CD14-positive monocyte (primary cell): ENCODE measurements around the gene ESPN. TPM values are rescaled to one million over a fixed set of nuclear protein-coding genes. Genes with fewer than 3 reads are reported as not detected.

Experiments
- DNase-seq, 3 donors: peaks; one replicate each; pipeline ENCODE4 v3.0.0-alpha.2; 2011 to 2022
- H2AFZ ChIP-seq: 2 replicates; pipeline ENCODE4 v1.6.0; 2012; ENCODE audit warnings: mild to moderate bottlenecking, low read depth, low read length, inconsistent platforms; ENCODE audit not compliant: insufficient read depth, poor library complexity, severe bottlenecking
- H3K27ac ChIP-seq, 2 donors: 1 replicate in 1 of 2; 2 replicates in 1 of 2; pipeline ENCODE4 v1.5.1; 2012 to 2013; ENCODE audit warnings: low read length in 2 of 2, control low read depth in 1 of 2, inconsistent platforms in 1 of 2, low read depth in 1 of 2, mild to moderate bottlenecking in 1 of 2
- H3K27me3 ChIP-seq, 2 donors: one replicate each; pipeline versions ENCODE4 v1.6.0 to v1.6.1; 2011 to 2013; ENCODE audit warnings: low read length in 2 of 2; ENCODE audit not compliant: control insufficient read depth in 2 of 2, insufficient read depth in 2 of 2
- H3K36me3 ChIP-seq, 2 donors: replicated peaks in 1 of 2; 1 replicate in 1 of 2; 2 replicates in 1 of 2; pipeline versions ENCODE4 v1.5.1 to v1.6.1; 2012 to 2013; ENCODE audit warnings: low read length in 2 of 2, control low read depth in 1 of 2, inconsistent platforms in 1 of 2, mild to moderate bottlenecking in 1 of 2; ENCODE audit not compliant: insufficient read depth in 2 of 2, control insufficient read depth in 1 of 2
- H3K4me1 ChIP-seq, 2 donors: 1 replicate in 1 of 2; 2 replicates in 1 of 2; pipeline versions ENCODE4 v1.5.1 to v1.6.1; 2012 to 2013; ENCODE audit warnings: low read length in 2 of 2, control low read depth in 1 of 2, inconsistent platforms in 1 of 2, mild to moderate bottlenecking in 1 of 2, moderate library complexity in 1 of 2; ENCODE audit not compliant: insufficient read depth in 2 of 2, control insufficient read depth in 1 of 2
- H3K4me2 ChIP-seq: replicated peaks from 2 replicates; pipeline ENCODE3; 2012; ENCODE audit warnings: low read length, moderate library complexity, mild to moderate bottlenecking; ENCODE audit not compliant: poor library complexity, severe bottlenecking; ENCODE audit errors: extremely low read depth
- H3K4me3 ChIP-seq, 3 experiments: fragments of 200-600 bp in 1 of 3; sonication (generic) in 1 of 3; replicated peaks in 1 of 3; 1 replicate in 2 of 3; 2 replicates in 1 of 3; pipeline ENCODE4 v1.5.1; 2011 to 2013; ENCODE audit warnings: low read length in 3 of 3, mild to moderate bottlenecking in 3 of 3, control low read depth in 2 of 3, low read depth in 2 of 3, inconsistent platforms in 1 of 3, moderate library complexity in 1 of 3
- H3K79me2 ChIP-seq: 2 replicates; pipeline ENCODE4 v1.6.0; 2012; ENCODE audit warnings: mild to moderate bottlenecking, control low read depth, inconsistent platforms, low read length, moderate library complexity; ENCODE audit not compliant: insufficient read depth
- H3K9ac ChIP-seq: 2 replicates; pipeline ENCODE4 v1.6.0; 2017; ENCODE audit warnings: low read length, mild to moderate bottlenecking; ENCODE audit not compliant: insufficient read depth, poor library complexity, severe bottlenecking
- H3K9me3 ChIP-seq, 2 donors: replicated peaks in 1 of 2; 1 replicate in 1 of 2; 2 replicates in 1 of 2; pipeline versions ENCODE4 v1.5.1 to v1.6.1; 2012 to 2013; ENCODE audit warnings: low read length in 2 of 2, control low read depth in 1 of 2; ENCODE audit not compliant: control insufficient read depth in 1 of 2, insufficient read depth in 1 of 2
- H4K20me1 ChIP-seq: 2 replicates; pipeline ENCODE4 v1.6.0; 2012; ENCODE audit warnings: mild to moderate bottlenecking, low read length, control low read depth, moderate library complexity; ENCODE audit not compliant: insufficient read depth
- H3K27ac Mint-ChIP-seq, 7 donors: one replicate each; pipeline ENCODE4 v1.8.0; 2020; ENCODE audit warnings: mild to moderate bottlenecking in 7 of 7, mixed read lengths in 7 of 7, moderate library complexity in 6 of 7, inconsistent platforms in 2 of 7
- H3K27me3 Mint-ChIP-seq, 3 donors: one replicate each; pipeline ENCODE4 v1.8.0; 2021 to 2022; ENCODE audit warnings: low read depth in 3 of 3, mild to moderate bottlenecking in 3 of 3, mixed read lengths in 3 of 3, moderate library complexity in 3 of 3, inconsistent platforms in 1 of 3
- H3K36me3 Mint-ChIP-seq, 2 donors: one replicate each; pipeline ENCODE4 v1.8.0; 2020; ENCODE audit warnings: mixed read lengths in 2 of 2, inconsistent platforms in 1 of 2, mild to moderate bottlenecking in 1 of 2
- H3K4me1 Mint-ChIP-seq: one replicate; pipeline ENCODE4 v1.8.0; 2020; ENCODE audit warnings: mild to moderate bottlenecking, mixed read lengths
- H3K4me3 Mint-ChIP-seq, 2 donors: one replicate each; pipeline ENCODE4 v1.8.0; 2020; ENCODE audit warnings: mild to moderate bottlenecking in 2 of 2, mixed read lengths in 2 of 2, moderate library complexity in 1 of 2
- H3K9me3 Mint-ChIP-seq, 7 donors: one replicate each; pipeline ENCODE4 v1.8.0; 2020 to 2022; ENCODE audit warnings: mixed read lengths in 7 of 7, mild to moderate bottlenecking in 6 of 7, moderate library complexity in 6 of 7, inconsistent platforms in 2 of 7
- WGBS: methylation state at CpG from one replicate; pipeline ENCODE4 v1.1.5; 2013; ENCODE audit warnings: missing lambda C conversion rate; ENCODE audit not compliant: insufficient coverage; 5-methylcytosine and 5-hydroxymethylcytosine counted together
- intact Hi-C, 2 donors: fragments of 100-400 bp; cut with micrococcal nuclease; formaldehyde crosslinking; loops; one replicate each; pipeline versions ENCODE4 v1.15.0 to v1.15.1; 2023
- polyA plus RNA-seq, 3 donors: library from polyadenylated mRNA; depleted of rRNA in 1 of 3; unstranded in 2 of 3; stranded (reverse) in 1 of 3; fragments of 300-500 nt in 2 of 3; fragments of >200 nt in 1 of 3; fragmentation: Illumina TruSeq in 2 of 3; gene quantifications; 1 replicate in 2 of 3; 2 replicates in 1 of 3; pipeline ENCODE4 v1.2.3, GENCODE V29; 2012 to 2021
- TF ChIP-seq, protein P1 (sequence below): fragments of 200-600 bp; IDR thresholded peaks from one replicate; pipeline ENCODE4 v1.8.0; 2022; ENCODE audit warnings: antibody characterized with exemption, mild to moderate bottlenecking

Gene ESPN
- polyA plus RNA-seq, 3 donors = not detected

DNA sequence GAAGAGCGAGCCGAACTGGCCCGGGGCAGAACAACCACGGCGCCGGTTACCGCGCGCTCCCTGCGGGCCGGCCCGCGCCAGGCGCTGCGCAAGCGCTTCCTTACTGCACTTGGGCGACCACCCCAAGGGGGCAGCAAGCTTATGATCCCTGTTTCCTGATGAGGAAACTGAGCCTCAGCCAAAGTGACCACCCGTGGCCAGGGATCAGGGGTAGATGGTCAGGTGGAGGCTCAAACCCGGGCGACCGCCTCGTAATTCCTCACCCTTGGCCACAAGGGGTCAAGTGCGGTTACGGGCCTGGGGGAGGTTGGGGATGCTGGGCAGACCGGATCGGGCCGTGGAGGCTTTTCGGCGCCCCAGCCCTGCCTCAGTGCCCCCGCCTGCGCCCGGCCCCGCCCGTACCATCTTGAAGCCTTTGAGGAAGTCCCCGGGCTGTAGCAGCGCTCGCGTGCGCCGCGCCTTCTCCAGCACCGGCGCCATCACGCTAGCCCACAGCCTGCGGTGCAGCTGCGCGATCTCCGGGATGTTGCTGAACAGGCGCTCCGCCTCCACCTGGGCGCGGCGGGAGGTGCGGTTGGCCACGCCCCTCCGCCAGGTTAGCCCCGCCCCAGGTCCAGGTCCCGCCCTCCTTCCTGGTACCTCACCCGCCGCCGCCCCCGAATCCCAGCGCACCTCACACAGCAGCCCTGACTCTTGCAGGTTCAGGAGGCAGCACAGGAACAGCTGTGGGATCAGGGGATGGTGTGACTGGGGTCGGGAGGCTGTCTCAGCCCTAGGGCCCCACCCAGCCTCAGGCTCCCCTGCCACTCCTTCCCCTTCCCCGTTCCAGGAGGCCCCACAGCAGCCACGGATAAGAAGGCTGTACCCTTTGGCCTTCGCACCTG is 46.8 kb downstream of the ESPN start:
- no peak overlapping the region for H3K4me3 Mint-ChIP-seq
- H3K9me3 Mint-ChIP-seq = peaks cover 0 to 3% (median 0%) of the 10 kb centered on the region in 7 donors
- Histone ChIP-seq H3K9ac (no peak overlapping the region), H3K9me3 (peaks cover 0 to 6% of the 10 kb centered on the region in 2 donors), H4K20me1 (no peaks in the 10 kb centered on the region), H3K4me3 (no peak overlapping the region), H3K79me2 (no peaks in the 10 kb centered on the region), H3K27me3 (peaks cover 0 to 7% of the 10 kb centered on the region in 2 donors), H3K36me3 (no peaks in the 10 kb centered on the region), H3K27ac (no peak overlapping the region), H3K4me1 (no peaks in the 10 kb centered on the region), H2AFZ (no peak overlapping the region), H3K4me2 (no peak overlapping the region)
- no peak overlapping the region for H3K27ac Mint-ChIP-seq
- TF ChIP-seq, protein P1, sequence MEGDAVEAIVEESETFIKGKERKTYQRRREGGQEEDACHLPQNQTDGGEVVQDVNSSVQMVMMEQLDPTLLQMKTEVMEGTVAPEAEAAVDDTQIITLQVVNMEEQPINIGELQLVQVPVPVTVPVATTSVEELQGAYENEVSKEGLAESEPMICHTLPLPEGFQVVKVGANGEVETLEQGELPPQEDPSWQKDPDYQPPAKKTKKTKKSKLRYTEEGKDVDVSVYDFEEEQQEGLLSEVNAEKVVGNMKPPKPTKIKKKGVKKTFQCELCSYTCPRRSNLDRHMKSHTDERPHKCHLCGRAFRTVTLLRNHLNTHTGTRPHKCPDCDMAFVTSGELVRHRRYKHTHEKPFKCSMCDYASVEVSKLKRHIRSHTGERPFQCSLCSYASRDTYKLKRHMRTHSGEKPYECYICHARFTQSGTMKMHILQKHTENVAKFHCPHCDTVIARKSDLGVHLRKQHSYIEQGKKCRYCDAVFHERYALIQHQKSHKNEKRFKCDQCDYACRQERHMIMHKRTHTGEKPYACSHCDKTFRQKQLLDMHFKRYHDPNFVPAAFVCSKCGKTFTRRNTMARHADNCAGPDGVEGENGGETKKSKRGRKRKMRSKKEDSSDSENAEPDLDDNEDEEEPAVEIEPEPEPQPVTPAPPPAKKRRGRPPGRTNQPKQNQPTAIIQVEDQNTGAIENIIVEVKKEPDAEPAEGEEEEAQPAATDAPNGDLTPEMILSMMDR = no peak
- no peak for DNase-seq
- no peaks in the 10 kb centered on the region for H3K36me3 Mint-ChIP-seq
- WGBS = 91% methylated on average over 48 of the region's 67 CpGs
- no peaks in the 10 kb centered on the region for H3K4me1 Mint-ChIP-seq
- intact Hi-C loops = loop anchor here in 1 of 2 donors (5.0 kb wide), 1 partner anchor 531 kb away; no protein-coding TSS in a partner anchor
- H3K27me3 Mint-ChIP-seq = peaks cover 12 to 18% (median 16%) of the 10 kb centered on the region in 3 donors

- Mint-ChIP-seq H3K27ac (no peak overlapping the region), H3K36me3 (no peaks in the 10 kb centered on the region), H3K27me3 (peaks cover 9 to 11% (median 10%) of the 10 kb centered on the region in 3 donors), H3K4me3 (no peak overlapping the region), H3K9me3 (peaks cover 0 to 3% (median 0%) of the 10 kb centered on the region in 7 donors), H3K4me1 (no peaks in the 10 kb centered on the region)
- H3K27ac ChIP-seq = no peak overlapping the region
- H3K4me1 ChIP-seq = no peaks in the 10 kb centered on the region
- intact Hi-C loops = loop anchor here in 1 of 2 donors (5.0 kb wide), 1 partner anchor 530 kb away; no protein-coding TSS in a partner anchor
- H3K79me2 ChIP-seq = no peaks in the 10 kb centered on the region
- no peak overlapping the region for H2AFZ ChIP-seq
- peaks cover 0 to 6% of the 10 kb centered on the region in 2 donors for H3K9me3 ChIP-seq
- no peaks in the 10 kb centered on the region for H4K20me1 ChIP-seq
- H3K4me2 ChIP-seq = no peak overlapping the region
- TF ChIP-seq, protein P1 = no peak
- H3K27me3 ChIP-seq = peaks cover 0 to under 1% of the 10 kb centered on the region in 2 donors
- H3K36me3 ChIP-seq = no peaks in the 10 kb centered on the region
- H3K4me3 ChIP-seq = no peak overlapping the region
- WGBS = 90% methylated on average over 7 of the region's 7 CpGs
- H3K9ac ChIP-seq = no peak overlapping the region
- DNase-seq = no peak
Measured at GRCh38 chr1:6471970-6472368, 47.4 kb downstream of the ESPN start.
